Right forelimb (tissue), 1 donor: ENCODE data around the gene MRPS10.

Experiments used
- DNase-seq: peaks from one replicate; pipeline ENCODE4 v3.0.0-alpha.2; 2018

Gene MRPS10

DNA sequence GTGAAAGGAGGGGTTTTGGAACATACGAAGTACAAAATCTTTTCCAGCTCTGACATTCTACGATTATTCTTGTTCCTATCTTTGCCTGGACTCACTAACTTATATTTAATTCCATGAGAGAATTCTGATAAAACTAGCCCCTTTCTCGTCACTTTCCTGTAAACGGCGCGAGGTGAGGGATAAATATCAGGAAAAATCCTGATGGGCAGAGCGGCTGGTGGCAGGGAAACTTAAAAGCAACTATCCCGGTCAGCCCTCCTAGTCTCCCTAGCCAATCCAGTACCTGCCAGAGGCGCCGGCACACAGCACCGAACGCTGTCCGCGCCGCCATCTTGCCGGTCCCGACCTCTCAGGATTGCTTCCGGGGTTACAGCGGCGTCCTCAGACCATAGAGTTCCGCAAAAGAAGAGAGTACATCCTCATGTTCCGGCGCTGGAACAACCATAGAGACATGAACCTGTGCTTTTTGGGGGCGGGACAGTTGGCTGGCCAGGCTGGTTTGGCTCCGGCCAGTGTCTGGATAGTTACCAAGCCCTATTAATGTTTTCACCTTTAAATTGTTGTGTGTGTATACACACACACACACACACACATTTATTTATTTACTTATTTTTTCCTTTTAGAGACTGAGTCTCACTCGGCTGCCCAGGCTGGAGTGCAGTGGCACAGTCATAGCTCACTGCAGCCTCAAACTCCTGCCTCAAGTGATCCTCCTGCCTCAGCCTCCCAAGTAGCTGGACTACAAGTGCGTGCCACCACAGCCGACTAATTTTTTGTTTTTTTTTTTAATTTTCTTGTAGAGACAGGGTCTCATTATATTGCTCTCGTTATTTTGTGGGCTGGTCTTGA is at the start of gene MRPS10:
MRPS10 (minus strand) TSS at position 343 of the 849 bp plus-strand sequence; CDS start at position 331, 12 bp downstream.
- DNase-seq, result peak; percentile 93

GRCh38 chr6:42266538-42266937 is 48.9 kb upstream of the MRPS10 start:
- DNase-seq, result no peak

GRCh38 chr6:42264852-42265390 is 47.3 kb upstream of the MRPS10 start:
- DNase-seq, result no peak

DNA sequence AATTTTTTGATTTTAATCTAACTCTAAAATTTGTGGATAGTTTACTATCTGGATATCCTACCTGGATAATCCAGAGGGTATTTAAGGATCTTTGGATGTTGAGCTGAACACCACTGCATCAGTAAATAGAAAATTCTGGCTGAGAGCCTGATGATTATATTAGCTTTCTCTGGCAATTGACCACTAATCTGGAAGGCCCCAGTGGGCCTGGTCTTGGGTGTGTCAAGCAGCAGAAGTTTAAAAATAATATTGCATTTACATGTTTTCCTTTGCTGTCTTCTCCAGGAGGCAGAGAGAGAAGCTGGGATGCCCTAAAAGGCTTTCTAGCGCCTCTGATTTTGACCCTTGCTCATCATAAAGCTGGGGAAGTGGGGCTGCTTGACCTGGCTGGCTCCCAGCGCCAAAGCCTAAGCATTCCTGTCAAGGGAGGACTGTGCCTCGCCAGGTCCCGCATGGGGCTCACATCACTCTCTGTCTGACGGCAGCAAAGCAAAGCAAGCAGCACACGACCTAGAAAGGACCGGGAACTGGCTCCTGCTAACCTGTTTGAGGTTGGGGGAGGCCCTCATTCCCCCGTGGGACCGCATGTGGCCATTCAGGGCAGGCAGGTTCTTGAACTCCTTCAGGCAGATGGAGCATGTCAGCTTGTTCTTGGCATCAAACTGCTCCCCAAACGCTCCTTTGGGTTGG is 46.6 kb upstream of the MRPS10 start:
- no peak for DNase-seq

GRCh38 chr6:42263165-42263728 is 45.6 kb upstream of the MRPS10 start:
- DNase-seq, result no peak

- no peak for DNase-seq
Observed at GRCh38 chr6:42260972-42261371, 43.3 kb upstream of the MRPS10 start.

DNA sequence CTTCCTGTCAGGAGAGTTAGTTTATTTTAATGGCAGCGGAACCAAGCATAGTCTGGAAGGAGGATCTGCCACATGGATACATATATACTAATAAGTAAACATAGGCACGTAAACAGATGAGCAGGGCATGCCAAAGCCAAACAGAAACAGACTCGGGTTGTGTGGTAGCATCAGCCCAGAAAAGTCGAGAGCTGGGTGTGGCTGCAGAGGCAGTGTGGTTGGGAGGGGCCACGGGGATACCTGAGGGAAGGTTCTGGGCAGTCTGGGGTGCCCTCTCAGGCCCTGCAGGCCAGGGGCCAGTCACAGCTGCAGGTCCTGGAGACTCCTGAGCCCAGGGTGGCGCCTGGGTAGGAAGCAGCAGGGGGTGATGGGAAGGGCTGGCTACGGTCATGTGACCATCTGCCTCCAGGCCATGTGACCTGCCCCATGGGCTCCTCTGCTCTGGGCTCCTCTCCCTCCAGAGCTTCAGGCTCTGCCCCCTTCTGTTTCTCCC is 42.8 kb upstream of the MRPS10 start:
- DNase-seq, result no peak

GRCh38 chr6:42259841-42260395 is 42.3 kb upstream of the MRPS10 start:
- no peak for DNase-seq

DNA sequence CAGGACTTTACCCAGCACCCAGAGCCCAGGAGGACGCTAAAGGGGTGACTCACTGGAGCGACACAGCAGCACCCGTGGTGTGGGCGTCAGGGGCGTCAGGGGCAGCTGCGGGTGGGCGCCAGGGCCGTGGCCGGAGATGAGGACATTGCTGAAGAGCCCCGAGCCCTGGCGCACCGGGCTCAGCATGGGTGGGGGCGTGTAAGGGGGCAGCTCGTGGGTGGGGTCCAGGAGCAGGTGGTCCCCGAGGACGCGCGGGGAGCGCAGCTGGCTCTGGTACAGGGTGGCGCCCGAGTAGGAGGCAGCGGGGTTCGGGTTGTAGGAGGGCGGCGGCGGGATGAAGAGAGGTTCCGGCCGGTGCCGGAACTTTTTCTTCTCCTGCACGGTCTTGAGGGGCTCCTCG is 41.6 kb upstream of the MRPS10 start:
- DNase-seq, result no peak

DNA sequence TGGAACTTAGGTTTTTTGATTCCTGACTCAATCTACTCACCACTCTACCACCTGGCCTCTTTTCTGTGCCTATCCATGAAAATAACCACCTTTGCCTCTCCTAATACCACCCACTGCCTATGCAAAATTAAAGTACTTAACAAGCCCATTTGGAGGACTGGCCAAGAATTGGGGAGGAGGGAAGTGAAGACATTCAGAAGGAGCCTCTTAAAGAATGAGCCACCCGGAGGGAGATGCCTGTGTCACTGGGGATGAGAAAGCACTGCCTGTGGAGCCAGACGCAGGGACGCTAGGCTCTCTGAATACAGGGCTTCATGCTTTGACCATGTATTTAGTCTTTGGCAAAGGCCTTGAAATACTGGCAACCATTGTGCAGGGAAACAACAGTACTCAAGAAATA is 40.0 kb upstream of the MRPS10 start:
- no peak for DNase-seq

- no peak for DNase-seq
Observed at GRCh38 chr6:42257063-42257462, 39.4 kb upstream of the MRPS10 start.

DNA sequence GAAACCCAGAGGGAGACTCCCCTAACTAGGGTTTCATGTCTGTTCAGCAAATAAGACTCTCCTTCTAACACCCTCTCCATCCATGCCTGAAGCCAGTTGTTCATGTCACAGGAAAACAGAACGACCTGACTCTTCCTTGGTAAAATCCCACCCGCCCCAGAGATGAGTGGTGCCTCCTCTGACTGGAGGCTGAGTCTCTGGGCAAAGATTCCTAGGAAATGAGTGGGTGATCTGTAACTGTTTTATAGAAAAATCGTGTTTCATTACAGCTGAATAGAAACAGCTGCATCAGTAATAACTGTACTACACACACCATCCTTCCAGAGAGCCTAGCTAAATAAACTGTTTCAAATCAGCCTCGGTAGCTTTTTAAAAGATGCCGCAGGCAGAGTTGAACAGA is 37.4 kb upstream of the MRPS10 start:
- no peak for DNase-seq

DNA sequence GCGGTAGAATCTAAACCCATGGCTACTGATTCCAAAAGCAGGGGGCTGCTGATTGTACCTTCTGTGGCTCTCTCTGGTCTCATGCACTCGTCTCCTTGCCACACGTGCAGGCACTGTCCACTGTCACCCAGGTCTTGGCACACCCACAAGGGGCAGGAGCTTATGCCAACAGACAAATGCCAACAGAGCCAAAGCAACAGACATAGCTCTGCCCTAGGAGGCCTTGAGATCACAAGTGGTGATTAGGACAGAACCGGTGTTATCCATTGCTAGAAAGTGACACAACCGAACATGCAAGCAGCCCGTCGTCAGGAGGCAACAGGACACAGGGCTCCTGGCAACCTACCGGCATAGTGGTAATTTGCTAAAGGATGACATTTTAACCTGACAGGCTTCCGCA is 36.8 kb upstream of the MRPS10 start:
- no peak for DNase-seq

- DNase-seq, result peak; percentile 85
Observed at GRCh38 chr6:42251911-42252637, 34.4 kb upstream of the MRPS10 start.

DNA sequence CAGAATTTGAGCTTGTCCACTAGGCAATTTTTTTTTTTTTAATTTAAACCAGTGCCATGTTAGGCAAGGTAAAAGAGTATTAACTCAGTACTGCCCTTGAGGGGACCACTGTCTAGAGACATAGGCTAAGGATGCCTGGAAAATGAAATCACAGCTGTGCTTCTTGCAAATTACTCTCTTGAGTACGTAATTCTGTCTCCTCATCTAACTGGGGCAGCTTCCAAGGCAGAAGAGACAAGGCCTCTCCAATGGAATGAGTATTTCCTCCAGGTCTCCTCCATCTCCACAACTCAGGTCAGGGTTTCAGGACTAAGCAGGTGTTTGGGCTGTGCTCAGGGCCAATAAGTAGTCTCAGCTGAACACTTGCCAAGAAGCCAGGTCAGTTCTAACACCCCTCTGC is 33.8 kb upstream of the MRPS10 start:
- no peak for DNase-seq

- DNase-seq, result no peak
Observed at GRCh38 chr6:42250274-42250931, 32.7 kb upstream of the MRPS10 start.

GRCh38 chr6:42249279-42249678 is 31.6 kb upstream of the MRPS10 start:
- no peak for DNase-seq

- no peak for DNase-seq
Observed at GRCh38 chr6:42243046-42243445, 25.4 kb upstream of the MRPS10 start.

- DNase-seq, result no peak
Observed at GRCh38 chr6:42241915-42242314, 24.3 kb upstream of the MRPS10 start.

- DNase-seq, result no peak
Observed at GRCh38 chr6:42239736-42240375, 22.2 kb upstream of the MRPS10 start.

DNA sequence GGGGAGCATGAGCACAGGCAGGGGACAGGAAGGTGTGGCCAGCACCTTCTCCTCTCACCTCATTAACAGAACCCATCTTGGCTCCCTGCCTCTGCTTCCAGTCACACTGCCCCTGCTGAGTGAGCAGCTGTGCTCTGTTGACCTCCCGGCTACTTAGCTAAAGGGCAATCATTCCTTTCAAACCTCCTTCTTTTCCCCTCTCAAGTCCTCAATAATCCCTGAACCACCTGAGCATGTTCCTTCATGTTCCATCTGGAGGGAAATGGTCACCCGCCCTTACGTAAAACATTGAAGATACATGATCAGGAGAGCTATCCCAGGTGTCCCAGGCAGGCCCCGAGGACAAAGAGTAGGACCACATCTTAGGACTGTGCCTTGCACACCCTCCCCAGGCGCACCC is 21.7 kb upstream of the MRPS10 start:
- DNase-seq, result no peak
